ENCODE data around the gene MRPL51.

Gene MRPL51

GRCh38 chr12:6444704-6445688 lies 48.1 kb downstream of the MRPL51 start, which contains the start of gene CD27:
TSS of gene CD27 (plus strand) at chr12:6444955. CDS start at chr12:6445096, 141 bp downstream.
- no peak for DNase-seq (ENCODE audit: low spot score)
- in situ Hi-C loops (cut with MboI; ENCODE audit: low pct_unique_long_range_greater_than_20kb, low sequenced_read_pairs, unreplicated experiment): no loop called here
- no peak for TF ChIP-seq CTCF (IDR thresholded peaks at IDR 0.05; ENCODE audit: extremely low read depth, insufficient read depth, missing control alignments)

- no peak for DNase-seq (ENCODE audit: low spot score)
- in situ Hi-C loops (cut with MboI; ENCODE audit: low pct_unique_long_range_greater_than_20kb, low sequenced_read_pairs, unreplicated experiment): no loop called here
- TF ChIP-seq CTCF (IDR thresholded peaks at IDR 0.05; ENCODE audit: extremely low read depth, insufficient read depth, missing control alignments): no peak
Observed at GRCh38 chr12:6444031-6444430, 49.0 kb downstream of the MRPL51 start.

GRCh38 chr12:6443361-6443983 lies 49.6 kb downstream of the MRPL51 start:
- DNase-seq (ENCODE audit: low spot score): no peak
- no peak for TF ChIP-seq CTCF (IDR thresholded peaks at IDR 0.05; ENCODE audit: extremely low read depth, insufficient read depth, missing control alignments)
- in situ Hi-C loops (cut with MboI; ENCODE audit: low pct_unique_long_range_greater_than_20kb, low sequenced_read_pairs, unreplicated experiment): no loop called here

GRCh38 chr12:6442836-6443235 lies 50.2 kb downstream of the MRPL51 start:
- no peak for TF ChIP-seq CTCF (IDR thresholded peaks at IDR 0.05; ENCODE audit: extremely low read depth, insufficient read depth, missing control alignments)
- in situ Hi-C loops (cut with MboI; ENCODE audit: low pct_unique_long_range_greater_than_20kb, low sequenced_read_pairs, unreplicated experiment): no loop called here
- no peak for DNase-seq (ENCODE audit: low spot score)
